Fibroblast of mammary gland (primary cell): ENCODE measurements around the gene DEPDC5.

ENCODE experiments used
- DNase-seq: peaks from one replicate; pipeline ENCODE4 v3.0.0-alpha.2; 2010; ENCODE audit warnings: low read depth
- H3K4me3 ChIP-seq: 2 replicates; pipeline ENCODE4 v1.5.1; 2011; ENCODE audit warnings: low read depth, mild to moderate bottlenecking, low read length, moderate library complexity; ENCODE audit not compliant: control insufficient read depth
- CTCF ChIP-seq: conservative IDR thresholded peaks from 2 replicates; pipeline ENCODE4 v1.5.1; 2011; ENCODE audit warnings: low read depth, low read length, inconsistent platforms; ENCODE audit not compliant: control insufficient read depth, insufficient read depth

The DEPDC5 gene

GRCh38 chr22:31942091-31942490 lies 188.3 kb downstream of the DEPDC5 start:
- H3K4me3 ChIP-seq = no peak overlapping the region
- no peak for TF ChIP-seq CTCF

GRCh38 chr22:31943206-31943977 lies 189.6 kb downstream of the DEPDC5 start:
- no peak for DNase-seq
- peak overlapping the region; percentile 57 for H3K4me3 ChIP-seq
- no peak for TF ChIP-seq CTCF

More at GRCh38 chr22:31942091-31942490, 188.3 kb downstream of the DEPDC5 start:
- no peak for DNase-seq

GRCh38 chr22:31943978-31944699 lies 190.3 kb downstream of the DEPDC5 start, which contains the start of gene YWHAH:
Gene YWHAH (plus strand): TSS chr22:31944535. CDS start chr22:31944734, 199 bp downstream.
- no peak for TF ChIP-seq CTCF
- peak; percentile 87 for DNase-seq
- peak within 1 kb of the TSS; percentile 94 for H3K4me3 ChIP-seq

GRCh38 chr22:31944700-31945442 lies 191.1 kb downstream of the DEPDC5 start:
- DNase-seq = no peak
- TF ChIP-seq CTCF = no peak
- peak overlapping the region; percentile 94 for H3K4me3 ChIP-seq

- H3K4me3 ChIP-seq = peak overlapping the region; percentile 94
- no peak for DNase-seq
- TF ChIP-seq CTCF = no peak
These were observed 191.6 kb downstream of the DEPDC5 start for GRCh38 chr22:31945443-31945855.

GRCh38 chr22:31945971-31946680 lies 192.3 kb downstream of the DEPDC5 start:
- no peak for TF ChIP-seq CTCF
- DNase-seq = no peak
- peak overlapping the region; percentile 94 for H3K4me3 ChIP-seq
